ENCODE results near the gene OR4N2. TPM values are rescaled to one million over a fixed set of nuclear protein-coding genes. Genes with fewer than 3 reads are reported as not detected.

OR4N2 gene
- total RNA-seq (2022; extraction: Qiagen RNA extraction; ENCODE audit: low read depth) = not detected in 5 replicates

GRCh38 chr14:19803470-19803869 lies at the start of gene OR4N2:
OR4N2 (plus strand) TSS chr14:19803770; CDS start chr14:19827449, 23,679 bp downstream.

GRCh38 chr14:19773204-19773603 lies 30.4 kb upstream of the OR4N2 start, which contains the start of gene OR4M1:
OR4M1 (plus strand) TSS chr14:19773504; CDS start chr14:19780323, 6,819 bp downstream.

GRCh38 chr14:19874842-19875241 lies 71.3 kb downstream of the OR4N2 start, which contains the start of gene OR4K2:
OR4K2 (plus strand) TSS chr14:19875142; CDS start chr14:19876268, 1,126 bp downstream.

Other genes starting within 250 kb of the OR4N2 start
- gene OR11H2, start 89.9 kb upstream of the OR4N2 start, total RNA-seq (2022; extraction: Qiagen RNA extraction; ENCODE audit: low read depth) = not detected in 5 replicates
- gene OR4Q3, start 60.2 kb upstream of the OR4N2 start, total RNA-seq (2022; extraction: Qiagen RNA extraction; ENCODE audit: low read depth) = not detected in 5 replicates
- not detected in 5 replicates for gene OR4M1, start 30.3 kb upstream of the OR4N2 start, total RNA-seq (2022; extraction: Qiagen RNA extraction; ENCODE audit: low read depth)
- not detected in 5 replicates for gene OR4K2, start 71.4 kb downstream of the OR4N2 start, total RNA-seq (2022; extraction: Qiagen RNA extraction; ENCODE audit: low read depth)
- not detected in 5 replicates for gene OR4K5, start 116.8 kb downstream of the OR4N2 start, total RNA-seq (2022; extraction: Qiagen RNA extraction; ENCODE audit: low read depth)
- not detected in 5 replicates for gene OR4K1, start 127.1 kb downstream of the OR4N2 start, total RNA-seq (2022; extraction: Qiagen RNA extraction; ENCODE audit: low read depth)
- not detected in 5 replicates for gene OR4K15, start 171.8 kb downstream of the OR4N2 start, total RNA-seq (2022; extraction: Qiagen RNA extraction; ENCODE audit: low read depth)
- gene OR4Q2, start 198.4 kb downstream of the OR4N2 start, total RNA-seq (2022; extraction: Qiagen RNA extraction; ENCODE audit: low read depth) = not detected in 5 replicates
- not detected in 5 replicates for gene OR4K14, start 215.5 kb downstream of the OR4N2 start, total RNA-seq (2022; extraction: Qiagen RNA extraction; ENCODE audit: low read depth)
- not detected in 5 replicates for gene OR4K13, start 232.3 kb downstream of the OR4N2 start, total RNA-seq (2022; extraction: Qiagen RNA extraction; ENCODE audit: low read depth)